Colonic mucosa (tissue), 4 donors: ENCODE measurements around the gene SEZ6L2. TPM values are rescaled to one million over a fixed set of nuclear protein-coding genes. Genes with fewer than 3 reads are reported as not detected.
A peak's percentile ranks its signal among the peaks of the same experiment; 100 is the strongest.

Experiments used
- DNase-seq: peaks from one replicate; pipeline ENCODE4 v3.0.0-alpha.2; 2020
- H3K27ac ChIP-seq: fragments of 200-600 bp; one replicate; pipeline ENCODE4 v1.8.0; 2021
- H3K27me3 ChIP-seq: fragments of 200-600 bp; one replicate; pipeline ENCODE4 v1.8.0; 2021
- H3K36me3 ChIP-seq: fragments of 200-600 bp; one replicate; pipeline ENCODE4 v1.8.0; 2021
- H3K4me1 ChIP-seq: fragments of 200-600 bp; one replicate; pipeline ENCODE4 v1.8.0; 2021; ENCODE audit warnings: mild to moderate bottlenecking
- H3K4me3 ChIP-seq: fragments of 200-600 bp; one replicate; pipeline ENCODE4 v1.8.0; 2021
- H3K9ac ChIP-seq, 2 donors: one replicate each; pipeline ENCODE4 v1.7.0; 2013; ENCODE audit warnings: control low read depth in 2 of 2, low read depth in 2 of 2, low read length in 2 of 2
- H3K9me3 ChIP-seq: fragments of 200-600 bp; one replicate; pipeline ENCODE4 v1.8.0; 2021
- CTCF ChIP-seq: fragments of 200-600 bp; IDR thresholded peaks from one replicate; pipeline ENCODE4 v1.8.0; 2022; ENCODE audit warnings: antibody characterized with exemption, mild to moderate bottlenecking
- intact Hi-C: fragments of 100-400 bp; cut with DNase I; formaldehyde crosslinking; loops from one replicate; pipeline ENCODE4 v1.14.1; 2022
- total RNA-seq, 2 donors: library from RNA; stranded (reverse); fragmentation: NEBNext Ultra II Directional in 1 of 2; extraction: Animal tissue kit (Norgen Biotek cat#: 25700) in 1 of 2; gene quantifications; one replicate each; pipeline ENCODE4 v1.2.1, GENCODE V29; 2021
- donor health status: healthy.
- donor health status: DM: no; HTN: no; CAD: no.
- donor health status: DM: no; HTN: no; CAD: no.

The SEZ6L2 gene
- total RNA-seq, 2 donors from 2014 or later, result 11.2 to 12.1 TPM

DNA sequence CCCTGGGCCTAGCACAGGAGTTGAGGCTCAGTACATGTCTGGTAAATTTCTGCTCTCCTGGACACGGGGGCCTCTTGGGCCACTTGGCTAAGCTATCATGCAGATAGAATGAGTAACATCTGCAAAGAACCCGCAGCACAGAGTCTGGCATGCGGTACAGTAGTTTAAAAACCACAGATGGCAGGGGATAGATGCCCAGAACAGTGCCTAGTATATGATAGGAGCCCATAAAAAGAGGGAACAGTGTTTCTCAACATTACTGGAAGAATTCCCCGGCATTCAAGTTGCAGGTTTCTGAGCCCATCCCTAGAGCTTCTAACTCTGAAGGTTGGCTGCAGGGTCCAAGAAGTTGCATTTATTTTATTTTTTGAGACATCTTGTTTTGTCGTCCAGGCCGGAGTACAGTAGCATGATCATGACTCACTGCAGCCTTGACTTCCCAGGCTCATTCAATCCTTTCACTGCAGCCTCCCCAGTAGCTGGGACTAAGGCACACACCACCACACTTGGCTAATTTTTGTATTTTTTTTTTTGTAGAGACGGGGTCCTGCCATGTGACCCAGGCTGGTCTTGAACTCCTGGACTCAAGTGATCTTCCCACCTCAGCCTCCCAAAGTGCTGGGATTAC lies 42.1 kb downstream of the SEZ6L2 start:
- H3K4me3 ChIP-seq, result no peak overlapping the region
- no peaks in the 10 kb centered on the region for H3K9me3 ChIP-seq
- no peak for DNase-seq
- no peak for TF ChIP-seq CTCF
- intact Hi-C loops, result loop anchor here (10.0 kb wide), 1 partner anchor 162 kb away; no protein-coding TSS in a partner anchor
- H3K27ac ChIP-seq, result no peak overlapping the region
- H3K4me1 ChIP-seq, result peaks cover 8% of the 10 kb centered on the region
- no peaks in the 10 kb centered on the region for H3K36me3 ChIP-seq
- no peak overlapping the region for H3K9ac ChIP-seq
- no peaks in the 10 kb centered on the region for H3K27me3 ChIP-seq

GRCh38 chr16:29854520-29855100 lies 44.7 kb downstream of the SEZ6L2 start:
- Histone ChIP-seq H3K4me3 (no peak overlapping the region), H3K27me3 (no peaks in the 10 kb centered on the region), H3K27ac (no peak overlapping the region), H3K36me3 (no peaks in the 10 kb centered on the region), H3K9me3 (no peaks in the 10 kb centered on the region), H3K4me1 (no peaks in the 10 kb centered on the region), H3K9ac (no peak overlapping the region)
- intact Hi-C loops, result loop anchor here (5.0 to 10.0 kb wide), 2 partner anchors 42 to 160 kb away; partner anchors contain the start of gene PRRT2
- no peak for DNase-seq
- TF ChIP-seq CTCF, result no peak

GRCh38 chr16:29852654-29853053 lies 46.7 kb downstream of the SEZ6L2 start:
- Histone ChIP-seq H3K9ac (no peak overlapping the region), H3K27me3 (no peaks in the 10 kb centered on the region), H3K4me1 (no peaks in the 10 kb centered on the region), H3K4me3 (no peak overlapping the region), H3K9me3 (no peaks in the 10 kb centered on the region), H3K36me3 (peaks cover under 1% of the 10 kb centered on the region), H3K27ac (peak overlapping the region; percentile 34)
- intact Hi-C loops, result loop anchor here (5.0 to 10.0 kb wide), 2 partner anchors 40 to 158 kb away; partner anchors contain the start of gene PRRT2
- no peak for DNase-seq
- no peak for TF ChIP-seq CTCF

- Histone ChIP-seq H3K36me3 (peaks cover 17% of the 10 kb centered on the region), H3K4me1 (no peaks in the 10 kb centered on the region), H3K4me3 (no peak overlapping the region), H3K27ac (no peak overlapping the region), H3K9ac (no peak overlapping the region), H3K27me3 (no peaks in the 10 kb centered on the region), H3K9me3 (no peaks in the 10 kb centered on the region)
- intact Hi-C loops, result loop anchor here (2.0 to 10.0 kb wide), 3 partner anchors 14 to 156 kb away; partner anchors contain the start of gene PRRT2
- TF ChIP-seq CTCF, result no peak
- DNase-seq, result no peak
Measured at GRCh38 chr16:29850998-29851397, 48.4 kb downstream of the SEZ6L2 start.

GRCh38 chr16:29849505-29849904 lies 49.8 kb downstream of the SEZ6L2 start:
- no peaks in the 10 kb centered on the region for H3K4me1 ChIP-seq
- DNase-seq, result no peak
- no peak overlapping the region for H3K27ac ChIP-seq
- H3K9me3 ChIP-seq, result no peaks in the 10 kb centered on the region
- intact Hi-C loops, result no loop called here
- no peak for TF ChIP-seq CTCF
- peaks cover 32% of the 10 kb centered on the region for H3K36me3 ChIP-seq
- H3K4me3 ChIP-seq, result no peak overlapping the region
- H3K9ac ChIP-seq, result no peak overlapping the region
- no peaks in the 10 kb centered on the region for H3K27me3 ChIP-seq
